ENCODE data around the gene XRCC1. TPM values are rescaled to one million over a fixed set of nuclear protein-coding genes. Genes with fewer than 3 reads are reported as not detected.

Gene XRCC1
- total and polyA plus RNA-seq, 2 of the 4 experiments (the other 2 are of a cell fraction) = 12.5 to 21.3 TPM

GRCh38 chr19:43503501-43504425 lies 71.6 kb downstream of the XRCC1 start:
- Histone ChIP-seq H3K18ac (ENCODE audit: low read depth, low read length) (peak overlapping the region; percentile 40), H4K20me1 (ENCODE audit: insufficient read depth, low read length) (no peaks in the 10 kb centered on the region; the same call in 1 of the 2 replicates), H2BK120ac (ENCODE audit: low read depth, low read length) (no peak overlapping the region), H2AFZ (replicated peaks; ENCODE audit: low read length, poor library complexity) (peak overlapping the region; percentile 96), H2AK9ac (replicated peaks; ENCODE audit: low read depth, low read length, poor library complexity) (peak overlapping the region; percentile 84), H3K4me2 (ENCODE audit: low read depth, low read length) (peak overlapping the region; percentile 78), H2AK5ac (ENCODE audit: low read depth, low read length) (peak overlapping the region; percentile 7; the same call in 1 of the 2 replicates), H2BK20ac (ENCODE audit: low read depth, low read length) (no peak overlapping the region), H3K4me1 (ENCODE audit: control insufficient read depth, insufficient read depth, low read length) (peaks cover 4% of the 10 kb centered on the region; the same call in 1 of the 2 replicates), H3K79me1 (ENCODE audit: low read depth in 1 of 2, low read length in 2 of 2) (peaks cover 0 to 14% of the 10 kb centered on the region in 2 experiments; a peak in 3 of 4 replicates), H3K4me3 (ENCODE audit: insufficient read depth, low read depth, low read length) (peak overlapping the region; percentile 88), H2BK5ac (ENCODE audit: low read depth, low read length, poor library complexity, severe bottlenecking) (peak overlapping the region; percentile 44), H3K23ac (ENCODE audit: low read depth, low read length) (peak overlapping the region; percentile 25), H3K36me3 (ENCODE audit: control insufficient read depth, insufficient read depth, low read length) (peaks cover 11% of the 10 kb centered on the region), H3K9me3 (ENCODE audit: control insufficient read depth, insufficient read depth, low read length) (no peaks in the 10 kb centered on the region), H3K27me3 (ENCODE audit: control insufficient read depth, insufficient read depth, low read length) (no peaks in the 10 kb centered on the region), H3K56ac (ENCODE audit: extremely low read depth, insufficient read depth, low read length) (peak overlapping the region; percentile 55; the same call in 1 of the 2 replicates), H2BK15ac (ENCODE audit: low read depth, low read length) (no peak overlapping the region; the same call in 2 of the 3 replicates), H3K9ac (ENCODE audit: low read depth, low read length) (peak overlapping the region; percentile 89), H4K8ac (ENCODE audit: low read depth in 2 of 2, low read length in 2 of 2) (peak overlapping the region; percentile 24 to 86; a peak in 3 of 4 replicates), H3K27ac (ENCODE audit: insufficient read depth, low read length) (peak overlapping the region; percentile 82), H3K14ac (replicated peaks; ENCODE audit: low read depth, low read length) (peak overlapping the region; percentile 73), H4K91ac (ENCODE audit: insufficient read depth, low read depth, low read length) (no peak overlapping the region; the same call in 1 of the 2 replicates), H3K4ac (ENCODE audit: low read depth, low read length) (peak overlapping the region; percentile 62), H3K9me1 (ENCODE audit: insufficient read depth, low read length) (no peaks in the 10 kb centered on the region), H4K5ac (ENCODE audit: low read depth, low read length) (peak overlapping the region; percentile 25)
- in situ Hi-C loops (cut with MboI; ENCODE audit: low sequenced_read_pairs) = no loop called here
- dilution Hi-C loops (cut with HindIII; ENCODE audit: low sequenced_read_pairs, unreplicated experiment) = no loop called here
- TF ChIP-seq MXI1 (IDR thresholded peaks at IDR 0.05; ENCODE audit: borderline replicate concordance, low read depth, low read length) (0 out of 2 replicates have a peak, but pooled peaks have one; percentile 20), MAZ (IDR thresholded peaks at IDR 0.05; ENCODE audit: borderline replicate concordance, low read depth, low read length) (peak; percentile 79; the same call in 1 of the 2 replicates), POLR2A (IDR thresholded peaks at IDR 0.05; ENCODE audit: low read depth, low read length) (peak; percentile 60), CTCF (conservative IDR thresholded peaks at IDR 0.05; ENCODE audit: low read depth, low read length) (0 out of 2 replicates have a peak, but pooled peaks have one; percentile 6), RCOR1 (IDR thresholded peaks at IDR 0.05; ENCODE audit: insufficient replicate concordance, low read length) (no peak), RFX5 (IDR thresholded peaks at IDR 0.05; ENCODE audit: low read depth, low read length) (no peak)
- DNase-seq (peak; percentile 84), ATAC-seq (ENCODE audit: low read depth) (peak; percentile 99)
- 6% methylated on average over 29 of the region's 64 CpGs; no CpG with 5 or more reads in 1 of the 2 experiments for WGBS, 2 experiments (ENCODE audit: extremely low coverage in 2 of 2, insufficient read length in 1 of 2)
- ChIA-PET POLR2A (ENCODE audit: unreplicated experiment) (no interaction called here), CTCF (interaction anchor here (0.7 to 2.1 kb wide), 3 partner anchors 16 to 71 kb away, joined by 3 to 9 read pairs (median 4); no protein-coding TSS in a partner anchor)
- BruUV-seq (replicated peaks) = no TSS peak
- intact Hi-C loops (cut with micrococcal nuclease) = loop anchor here (1.0 kb wide), 1 partner anchor 56 kb away; no protein-coding TSS in a partner anchor
